Neuron (in vitro differentiated cells): Measurements from ENCODE around the gene NOL7.
A peak's percentile ranks its signal among the peaks of the same experiment; 100 is the strongest.

Experiments used
- H2AFZ ChIP-seq: one replicate; pipeline ENCODE4 v1.6.1; 2013; ENCODE audit warnings: low read depth, mild to moderate bottlenecking, inconsistent platforms, low read length, moderate library complexity
- H3K27me3 ChIP-seq: one replicate; pipeline ENCODE4 v1.6.1; 2013; ENCODE audit warnings: low read length; ENCODE audit not compliant: insufficient read depth
- H3K36me3 ChIP-seq: one replicate; pipeline ENCODE4 v1.6.1; 2013; ENCODE audit warnings: low read length; ENCODE audit not compliant: insufficient read depth
- H3K4me1 ChIP-seq: one replicate; pipeline ENCODE4 v1.6.1; 2013; ENCODE audit warnings: low read length; ENCODE audit not compliant: insufficient read depth
- H3K4me3 ChIP-seq: 2 replicates; pipeline ENCODE4 v1.5.1; 2013; ENCODE audit warnings: mild to moderate bottlenecking, low read length, moderate library complexity
- H3K9me3 ChIP-seq: one replicate; pipeline ENCODE4 v1.6.1; 2013; ENCODE audit warnings: low read length

The NOL7 gene

GRCh38 chr6:13605634-13606033 lies 9.5 kb upstream of the NOL7 start:
- H3K36me3 ChIP-seq = peaks cover 20% of the 10 kb centered on the region
- no peaks in the 10 kb centered on the region for H3K27me3 ChIP-seq
- H3K4me3 ChIP-seq = no peak overlapping the region
- H3K4me1 ChIP-seq = no peaks in the 10 kb centered on the region
- no peak overlapping the region for H2AFZ ChIP-seq
- H3K9me3 ChIP-seq = no peaks in the 10 kb centered on the region

GRCh38 chr6:13611715-13612114 lies 3.4 kb upstream of the NOL7 start:
- H3K27me3 ChIP-seq = no peaks in the 10 kb centered on the region

GRCh38 chr6:13613029-13613594 lies 2.0 kb upstream of the NOL7 start:
- H3K36me3 ChIP-seq = peaks cover 17% of the 10 kb centered on the region
- H3K27me3 ChIP-seq = no peaks in the 10 kb centered on the region
- H3K4me3 ChIP-seq = no peak overlapping the region
- no peaks in the 10 kb centered on the region for H3K9me3 ChIP-seq
- H2AFZ ChIP-seq = no peak overlapping the region
- H3K4me1 ChIP-seq = peaks cover 23% of the 10 kb centered on the region

More at GRCh38 chr6:13611715-13612114, 3.4 kb upstream of the NOL7 start:
- H3K4me1 ChIP-seq = peaks cover 15% of the 10 kb centered on the region
- H3K9me3 ChIP-seq = no peaks in the 10 kb centered on the region
- no peak overlapping the region for H2AFZ ChIP-seq
- H3K4me3 ChIP-seq = no peak overlapping the region
- H3K36me3 ChIP-seq = peaks cover 5% of the 10 kb centered on the region

- H3K9me3 ChIP-seq = no peaks in the 10 kb centered on the region
- peaks cover 27% of the 10 kb centered on the region for H3K36me3 ChIP-seq
- peak overlapping the region; percentile 69 for H2AFZ ChIP-seq
- H3K4me1 ChIP-seq = peaks cover 23% of the 10 kb centered on the region
- no peaks in the 10 kb centered on the region for H3K27me3 ChIP-seq
- H3K4me3 ChIP-seq = peak overlapping the region; percentile 84
Measured at GRCh38 chr6:13614126-13614925, 809 bp upstream of the NOL7 start.

- peaks cover 23% of the 10 kb centered on the region for H3K4me1 ChIP-seq
- peak overlapping the region; percentile 84 for H3K4me3 ChIP-seq
- H2AFZ ChIP-seq = no peak overlapping the region
- H3K36me3 ChIP-seq = peaks cover 39% of the 10 kb centered on the region
- H3K27me3 ChIP-seq = no peaks in the 10 kb centered on the region
- H3K9me3 ChIP-seq = no peaks in the 10 kb centered on the region
Measured at GRCh38 chr6:13615792-13616120, 621 bp downstream of the NOL7 start.

GRCh38 chr6:13617066-13617465 lies 1.9 kb downstream of the NOL7 start:
- H3K9me3 ChIP-seq = no peaks in the 10 kb centered on the region
- H3K4me1 ChIP-seq = peaks cover 23% of the 10 kb centered on the region
- no peaks in the 10 kb centered on the region for H3K27me3 ChIP-seq
- no peak overlapping the region for H2AFZ ChIP-seq
- H3K36me3 ChIP-seq = peaks cover 52% of the 10 kb centered on the region
- no peak overlapping the region for H3K4me3 ChIP-seq

- Histone ChIP-seq H3K9me3 (no peaks in the 10 kb centered on the region), H3K4me3 (no peak overlapping the region), H3K36me3 (peaks cover 82% of the 10 kb centered on the region), H3K4me1 (no peaks in the 10 kb centered on the region), H3K27me3 (no peaks in the 10 kb centered on the region), H2AFZ (no peak overlapping the region)
Measured at GRCh38 chr6:13624871-13625288, 9.7 kb downstream of the NOL7 start.

- Histone ChIP-seq H3K4me1 (no peaks in the 10 kb centered on the region), H3K9me3 (no peaks in the 10 kb centered on the region), H3K27me3 (no peaks in the 10 kb centered on the region), H3K4me3 (no peak overlapping the region), H2AFZ (no peak overlapping the region), H3K36me3 (peaks cover 57% of the 10 kb centered on the region)
Measured at GRCh38 chr6:13629459-13630116, 14.5 kb downstream of the NOL7 start.

- Histone ChIP-seq H3K36me3 (peaks cover 55% of the 10 kb centered on the region), H3K9me3 (no peaks in the 10 kb centered on the region), H2AFZ (no peak overlapping the region), H3K27me3 (no peaks in the 10 kb centered on the region), H3K4me1 (no peaks in the 10 kb centered on the region), H3K4me3 (no peak overlapping the region)
Measured at GRCh38 chr6:13630499-13630898, 15.4 kb downstream of the NOL7 start.

GRCh38 chr6:13633343-13633742 lies 18.2 kb downstream of the NOL7 start:
- no peaks in the 10 kb centered on the region for H3K27me3 ChIP-seq
- H3K4me3 ChIP-seq = no peak overlapping the region
- H3K4me1 ChIP-seq = no peaks in the 10 kb centered on the region
- no peaks in the 10 kb centered on the region for H3K9me3 ChIP-seq
- H3K36me3 ChIP-seq = peaks cover 52% of the 10 kb centered on the region
- H2AFZ ChIP-seq = no peak overlapping the region

- peaks cover 54% of the 10 kb centered on the region for H3K36me3 ChIP-seq
- no peaks in the 10 kb centered on the region for H3K27me3 ChIP-seq
Measured at GRCh38 chr6:13635948-13636658, 21.0 kb downstream of the NOL7 start.

GRCh38 chr6:13638014-13638413 lies 22.9 kb downstream of the NOL7 start:
- Histone ChIP-seq H2AFZ (no peak overlapping the region), H3K4me3 (no peak overlapping the region), H3K9me3 (no peaks in the 10 kb centered on the region), H3K27me3 (no peaks in the 10 kb centered on the region), H3K4me1 (no peaks in the 10 kb centered on the region), H3K36me3 (peaks cover 49% of the 10 kb centered on the region)

More at GRCh38 chr6:13635948-13636658, 21.0 kb downstream of the NOL7 start:
- Histone ChIP-seq H3K4me3 (no peak overlapping the region), H2AFZ (no peak overlapping the region), H3K9me3 (no peaks in the 10 kb centered on the region), H3K4me1 (no peaks in the 10 kb centered on the region)

GRCh38 chr6:13638626-13639025 lies 23.5 kb downstream of the NOL7 start:
- peaks cover 50% of the 10 kb centered on the region for H3K36me3 ChIP-seq
- no peaks in the 10 kb centered on the region for H3K27me3 ChIP-seq
- H3K4me1 ChIP-seq = no peaks in the 10 kb centered on the region
- H3K9me3 ChIP-seq = no peaks in the 10 kb centered on the region
- no peak overlapping the region for H3K4me3 ChIP-seq
- no peak overlapping the region for H2AFZ ChIP-seq
